ENCODE data around the gene IQSEC1.
A peak's percentile ranks its signal among the peaks of the same experiment; 100 is the strongest.

The IQSEC1 gene

DNA sequence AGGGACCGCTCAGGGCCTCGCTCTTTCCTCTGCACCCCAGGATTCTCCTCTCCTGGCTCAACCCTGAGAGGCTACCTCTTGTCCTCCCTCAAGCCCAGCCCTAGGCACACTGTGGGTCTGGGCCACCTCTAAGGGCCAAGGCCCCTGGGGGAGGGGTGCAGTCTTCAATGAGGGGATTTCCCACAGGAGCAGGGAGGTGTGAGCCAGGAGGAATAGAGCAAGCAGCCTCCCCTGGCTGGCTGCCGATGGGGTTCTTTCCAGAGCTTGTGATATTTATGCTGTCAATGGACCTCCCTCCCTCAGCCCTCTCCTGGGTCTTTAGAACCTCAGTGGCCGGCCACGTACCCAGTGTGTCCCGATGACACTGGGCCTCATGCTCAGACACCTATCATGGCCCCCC is 132.4 kb downstream of the IQSEC1 start:
- TF ChIP-seq, protein P1, sequence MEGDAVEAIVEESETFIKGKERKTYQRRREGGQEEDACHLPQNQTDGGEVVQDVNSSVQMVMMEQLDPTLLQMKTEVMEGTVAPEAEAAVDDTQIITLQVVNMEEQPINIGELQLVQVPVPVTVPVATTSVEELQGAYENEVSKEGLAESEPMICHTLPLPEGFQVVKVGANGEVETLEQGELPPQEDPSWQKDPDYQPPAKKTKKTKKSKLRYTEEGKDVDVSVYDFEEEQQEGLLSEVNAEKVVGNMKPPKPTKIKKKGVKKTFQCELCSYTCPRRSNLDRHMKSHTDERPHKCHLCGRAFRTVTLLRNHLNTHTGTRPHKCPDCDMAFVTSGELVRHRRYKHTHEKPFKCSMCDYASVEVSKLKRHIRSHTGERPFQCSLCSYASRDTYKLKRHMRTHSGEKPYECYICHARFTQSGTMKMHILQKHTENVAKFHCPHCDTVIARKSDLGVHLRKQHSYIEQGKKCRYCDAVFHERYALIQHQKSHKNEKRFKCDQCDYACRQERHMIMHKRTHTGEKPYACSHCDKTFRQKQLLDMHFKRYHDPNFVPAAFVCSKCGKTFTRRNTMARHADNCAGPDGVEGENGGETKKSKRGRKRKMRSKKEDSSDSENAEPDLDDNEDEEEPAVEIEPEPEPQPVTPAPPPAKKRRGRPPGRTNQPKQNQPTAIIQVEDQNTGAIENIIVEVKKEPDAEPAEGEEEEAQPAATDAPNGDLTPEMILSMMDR (conservative IDR thresholded peaks at IDR 0.05; ENCODE audit: low read depth, low read length), result no peak
- H3K4me3 ChIP-seq (ENCODE audit: low read depth, low read length), result no peak overlapping the region
- DNase-seq (ENCODE audit: low read depth), result no peak

DNA sequence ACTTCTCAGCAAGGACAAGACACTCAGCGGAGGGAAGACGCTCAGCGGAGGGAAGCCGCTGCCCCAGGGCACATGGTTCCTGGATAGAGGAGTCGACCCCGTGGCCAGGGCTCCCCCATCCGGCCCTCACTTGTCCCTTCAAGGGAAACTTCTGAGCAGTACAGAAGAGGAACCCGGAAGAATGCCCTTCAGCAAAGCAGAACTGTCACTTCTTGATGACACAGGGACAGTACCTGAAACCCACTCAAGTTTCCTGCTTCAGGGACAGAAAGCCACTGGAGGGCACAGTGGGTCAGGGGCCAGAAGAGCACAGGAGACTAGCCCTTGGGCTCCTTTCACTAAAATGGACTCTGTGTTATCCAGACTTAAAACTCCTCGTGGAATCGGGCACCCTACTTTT is 134.1 kb downstream of the IQSEC1 start:
- no peak overlapping the region for H3K4me3 ChIP-seq (ENCODE audit: low read depth, low read length)
- TF ChIP-seq, protein P1 (conservative IDR thresholded peaks at IDR 0.05; ENCODE audit: low read depth, low read length), result no peak
- DNase-seq (ENCODE audit: low read depth), result no peak

DNA sequence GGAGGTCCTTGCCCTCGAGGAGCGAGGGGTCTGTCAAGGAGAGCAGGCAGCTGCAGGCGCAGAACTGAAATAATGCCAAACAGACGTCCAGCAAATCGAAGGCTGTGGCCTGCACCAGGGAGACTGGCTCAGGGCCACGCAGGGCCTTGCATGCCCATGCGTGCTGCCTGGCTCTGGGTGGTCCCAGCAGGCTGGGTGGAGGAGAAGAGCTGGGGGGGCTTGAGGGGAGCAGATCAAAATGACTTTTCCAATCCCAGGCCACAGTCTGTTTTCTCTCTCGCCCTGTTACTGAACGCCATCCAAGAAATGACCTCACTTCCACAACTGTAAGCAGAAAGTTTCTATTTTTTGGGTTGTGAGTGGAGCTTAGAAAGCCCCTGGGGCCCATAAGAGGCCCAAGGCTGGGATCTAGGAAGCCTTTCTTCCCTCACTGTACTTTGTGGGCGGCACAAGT is 134.9 kb downstream of the IQSEC1 start:
- no peak overlapping the region for H3K4me3 ChIP-seq (ENCODE audit: low read depth, low read length)
- TF ChIP-seq, protein P1 (conservative IDR thresholded peaks at IDR 0.05; ENCODE audit: low read depth, low read length), result no peak

DNA sequence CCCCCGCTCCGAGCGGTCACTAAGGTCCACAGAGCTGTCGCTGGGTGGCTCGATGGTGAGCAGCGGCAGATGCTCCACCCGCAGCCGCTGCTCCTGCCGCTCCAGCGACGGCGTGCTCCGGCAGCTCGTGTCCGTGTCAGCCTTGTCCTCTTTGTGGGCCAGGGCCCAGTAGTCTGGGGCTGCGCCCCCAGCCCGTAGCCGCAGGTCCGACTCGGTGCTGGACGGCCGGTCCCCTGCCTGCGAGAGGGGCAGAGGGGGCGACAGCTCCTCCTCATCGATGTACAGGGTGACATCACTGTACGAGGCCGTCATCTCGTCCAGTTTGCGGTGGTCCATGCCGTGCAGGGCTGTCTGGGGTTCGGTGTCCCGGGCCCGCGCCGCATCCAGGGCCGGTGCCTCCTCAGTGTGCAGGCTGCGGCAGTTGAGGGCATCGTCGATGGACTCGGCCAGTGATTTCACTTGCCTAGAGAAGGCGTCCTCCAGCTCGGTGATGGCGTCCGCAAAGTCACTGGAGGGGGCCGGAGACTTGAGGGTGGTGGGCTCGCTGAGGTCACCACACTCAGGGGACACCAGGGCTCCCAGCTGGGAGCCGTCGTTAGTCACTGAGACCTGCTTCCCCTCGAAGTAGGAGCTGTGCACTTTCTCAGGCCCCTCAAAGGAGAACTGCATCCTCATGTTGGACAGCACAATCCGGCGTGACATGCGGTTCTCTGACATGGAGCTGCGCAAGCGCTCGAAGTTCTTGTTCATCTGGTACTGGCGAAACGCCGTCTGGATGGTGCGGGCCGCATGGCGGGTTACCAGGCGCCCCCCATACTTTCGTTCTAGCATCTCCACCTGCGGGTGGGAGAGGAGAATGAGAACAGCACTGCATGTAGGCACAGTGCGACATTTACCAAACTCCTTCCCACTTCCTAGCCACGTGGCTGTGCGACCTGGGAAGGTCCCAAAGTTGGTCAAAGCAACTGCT is 137.1 kb downstream of the IQSEC1 start:
- TF ChIP-seq, protein P1 (conservative IDR thresholded peaks at IDR 0.05; ENCODE audit: low read depth, low read length), result no peak
- H3K4me3 ChIP-seq (ENCODE audit: low read depth, low read length), result no peak overlapping the region
- DNase-seq (ENCODE audit: low read depth), result no peak

More for the DNA sequence above, 134.9 kb downstream of the IQSEC1 start:
- peak; percentile 26 for DNase-seq (ENCODE audit: low read depth)

DNA sequence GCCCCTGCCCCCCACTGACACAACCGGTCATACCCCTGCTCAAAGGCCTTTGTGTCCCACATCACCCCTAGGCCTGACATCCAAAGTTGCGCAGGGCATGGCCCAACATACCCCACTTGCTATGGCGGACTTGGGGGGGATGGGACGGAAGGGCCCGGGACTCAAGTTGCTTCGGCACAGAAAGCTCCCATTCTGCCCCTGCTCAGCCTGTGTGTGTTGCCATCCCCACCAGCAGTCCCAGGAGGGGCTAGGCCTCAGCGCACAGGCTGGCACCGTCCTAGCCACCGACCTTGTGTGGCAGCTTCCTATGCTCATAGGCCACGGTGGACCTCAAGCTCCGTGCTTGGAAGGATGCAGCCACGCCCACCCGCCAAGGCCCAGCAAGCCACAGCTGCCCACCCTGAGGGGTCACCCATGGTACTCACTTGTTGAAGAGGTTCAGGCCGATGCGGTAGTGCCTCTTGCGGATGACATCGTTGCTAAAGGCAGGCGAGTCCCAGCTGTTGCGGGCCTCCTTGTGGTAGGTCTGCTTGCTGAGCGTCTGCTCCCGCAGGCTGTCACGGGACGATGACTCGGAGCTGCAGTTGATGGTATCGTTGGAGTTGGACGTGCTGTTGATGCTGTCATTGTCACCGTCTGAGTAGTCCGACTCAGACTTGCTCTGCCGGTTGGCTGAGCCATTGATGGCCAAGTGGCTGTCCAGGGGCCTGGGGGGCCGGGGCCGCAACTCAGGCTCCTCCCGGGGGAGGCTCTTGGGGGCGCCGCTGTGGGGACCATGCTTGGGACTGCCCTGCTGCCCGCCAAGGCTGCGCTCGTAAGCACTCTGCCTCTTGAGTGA is 138.0 kb downstream of the IQSEC1 start:
- TF ChIP-seq, protein P1 (conservative IDR thresholded peaks at IDR 0.05; ENCODE audit: low read depth, low read length), result no peak
- no peak overlapping the region for H3K4me3 ChIP-seq (ENCODE audit: low read depth, low read length)
- no peak for DNase-seq (ENCODE audit: low read depth)

DNA sequence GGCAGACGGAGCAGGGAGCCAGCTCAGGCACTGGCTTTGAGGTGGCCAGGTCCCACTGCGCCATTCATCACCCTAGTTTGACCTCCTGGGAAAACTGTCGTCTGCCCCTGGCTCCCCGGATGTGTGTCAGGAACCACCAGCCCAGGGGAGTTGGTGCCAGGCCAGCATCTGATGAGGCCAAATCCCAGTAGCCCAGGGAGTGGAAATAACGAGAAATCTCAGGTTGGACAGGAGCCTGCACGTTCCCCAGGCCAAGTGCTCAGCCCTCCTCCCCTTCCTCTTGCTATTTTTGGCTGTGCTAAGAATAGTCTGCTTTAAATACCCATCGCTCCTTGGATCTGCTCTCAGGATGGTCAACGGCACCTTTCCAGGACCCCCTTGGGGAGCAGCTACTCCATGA is 138.8 kb downstream of the IQSEC1 start:
- H3K4me3 ChIP-seq (ENCODE audit: low read depth, low read length), result no peak overlapping the region
- DNase-seq (ENCODE audit: low read depth), result peak; percentile 40
- TF ChIP-seq, protein P1 (conservative IDR thresholded peaks at IDR 0.05; ENCODE audit: low read depth, low read length), result no peak
